Endodermal cell (in vitro differentiated cells): Measurements from ENCODE around the gene TMEM240. TPM values are rescaled to one million over a fixed set of nuclear protein-coding genes. Genes with fewer than 3 reads are reported as not detected.
"Not testable (repeated sequence)": the region's sequence is repeated elsewhere in the genome, so short reads cannot be mapped to it uniquely, and the experiment has no call there.

ENCODE experiments used
- DNase-seq: peaks from one replicate; pipeline ENCODE4 v3.0.0-alpha.2; 2017
- H3K27ac ChIP-seq: 2 replicates; pipeline ENCODE4 v1.5.1; 2013; ENCODE audit warnings: mild to moderate bottlenecking, low read depth, low read length, moderate library complexity
- H3K27me3 ChIP-seq: 2 replicates; pipeline ENCODE4 v1.6.1; 2013; ENCODE audit warnings: mild to moderate bottlenecking, low read length, moderate library complexity; ENCODE audit not compliant: insufficient read depth, control insufficient read depth, poor library complexity, severe bottlenecking
- H3K36me3 ChIP-seq: 2 replicates; pipeline ENCODE4 v1.7.0; 2013; ENCODE audit warnings: mild to moderate bottlenecking, low read length, moderate library complexity; ENCODE audit not compliant: control insufficient read depth, insufficient read depth
- H3K4me1 ChIP-seq: one replicate; pipeline ENCODE4 v1.7.0; 2013; ENCODE audit warnings: low read length; ENCODE audit not compliant: control insufficient read depth, insufficient read depth
- H3K4me3 ChIP-seq: 2 replicates; pipeline ENCODE4 v1.5.1; 2013; ENCODE audit warnings: mild to moderate bottlenecking, low read length, moderate library complexity
- H3K9ac ChIP-seq: 2 replicates; pipeline ENCODE4 v1.6.1; 2013; ENCODE audit warnings: mild to moderate bottlenecking, low read length, moderate library complexity; ENCODE audit not compliant: poor library complexity, severe bottlenecking; ENCODE audit errors: extremely low read depth
- H3K9me3 ChIP-seq: 2 replicates; pipeline ENCODE4 v1.6.1; 2013; ENCODE audit warnings: mild to moderate bottlenecking, low read length, moderate library complexity; ENCODE audit not compliant: control insufficient read depth
- H3K27ac Mint-ChIP-seq: 2 replicates; pipeline ENCODE4 v1.8.0; 2020; ENCODE audit warnings: mixed read lengths
- H3K27me3 Mint-ChIP-seq: 2 replicates; pipeline ENCODE4 v1.8.0; 2021; ENCODE audit warnings: mild to moderate bottlenecking, mixed read lengths; ENCODE audit not compliant: insufficient read depth
- H3K36me3 Mint-ChIP-seq: 2 replicates; pipeline ENCODE4 v1.8.0; 2020; ENCODE audit warnings: low read depth, mixed read lengths
- H3K4me1 Mint-ChIP-seq: 2 replicates; pipeline ENCODE4 v1.8.0; 2020; ENCODE audit warnings: mixed read lengths
- H3K4me3 Mint-ChIP-seq: 2 replicates; pipeline ENCODE4 v1.8.0; 2020; ENCODE audit warnings: mild to moderate bottlenecking, moderate library complexity, mixed read lengths
- H3K9me3 Mint-ChIP-seq: 2 replicates; pipeline ENCODE4 v1.8.0; 2020; ENCODE audit warnings: mild to moderate bottlenecking, mixed read lengths
- CTCF ChIP-seq: fragments of 200-600 bp; sonication (generic); conservative IDR thresholded peaks from 2 replicates; pipeline ENCODE4 v1.5.0; 2021; ENCODE audit warnings: antibody characterized with exemption, mild to moderate bottlenecking
- WGBS, 2 experiments: methylation state at CpG; one replicate each; pipeline versions ENCODE4 v1.1.5 to v1.1.7; 2013; ENCODE audit warnings: missing lambda C conversion rate in 2 of 2, mixed read lengths in 1 of 2; ENCODE audit not compliant: insufficient coverage in 1 of 2, insufficient read length in 1 of 2; 5-methylcytosine and 5-hydroxymethylcytosine counted together
- total RNA-seq, 2 donors: library from RNA; stranded (reverse); fragmentation: NEBNext Ultra II Directional in 1 of 2; extraction: Animal tissue kit (Norgen Biotek cat#: 25700) in 1 of 2; gene quantifications; 2 replicates in 1 of 2; 3 replicates in 1 of 2; pipeline ENCODE4 v1.2.1, GENCODE V29; 2021

The TMEM240 gene
- total RNA-seq, 2 donors from 2014 or later: 6.4 to 6.9 TPM

- Histone ChIP-seq H3K27ac (no peak overlapping the region), H3K27me3 (no peaks in the 10 kb centered on the region), H3K9me3 (peaks cover 13% of the 10 kb centered on the region), H3K4me3 (no peak overlapping the region), H3K4me1 (no peaks in the 10 kb centered on the region), H3K9ac (no peak overlapping the region), H3K36me3 (peaks cover 58% of the 10 kb centered on the region)
- DNase-seq: no peak
- H3K27ac Mint-ChIP-seq: no peak overlapping the region
- no peak overlapping the region for H3K4me3 Mint-ChIP-seq
- H3K27me3 Mint-ChIP-seq: no peaks in the 10 kb centered on the region
- H3K36me3 Mint-ChIP-seq: peaks cover 57% of the 10 kb centered on the region
- H3K4me1 Mint-ChIP-seq: no peaks in the 10 kb centered on the region
- H3K9me3 Mint-ChIP-seq: peaks cover 18% of the 10 kb centered on the region
- 96 to 97% methylated on average over 15 to 16 of the region's 16 CpGs for WGBS, 2 experiments
- no peak for TF ChIP-seq CTCF
Measured at GRCh38 chr1:1489231-1489630, 51.2 kb downstream of the TMEM240 start.

DNA sequence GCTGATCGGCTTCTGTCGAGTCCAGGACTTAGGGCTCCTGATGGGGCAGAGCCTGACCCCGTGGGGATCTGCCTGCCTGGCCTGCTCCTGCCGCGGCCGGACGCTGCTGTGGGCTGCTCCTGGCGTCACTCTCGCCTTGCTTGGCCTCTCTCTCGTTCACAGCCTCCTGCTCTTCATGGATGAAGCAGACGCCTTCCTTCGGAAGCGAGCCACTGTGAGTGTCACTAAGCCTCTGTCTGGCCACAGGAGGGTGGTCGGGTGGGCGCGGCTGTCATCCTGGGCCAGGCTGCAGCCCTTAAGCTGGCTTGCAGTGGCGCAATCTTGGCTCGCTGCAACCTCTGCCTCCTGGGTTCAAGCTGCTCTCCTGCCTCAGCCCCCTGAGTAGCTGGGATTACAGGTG lies 52.7 kb downstream of the TMEM240 start:
- H3K36me3 ChIP-seq: peaks cover 60% of the 10 kb centered on the region
- no peak overlapping the region for H3K27ac Mint-ChIP-seq

DNA sequence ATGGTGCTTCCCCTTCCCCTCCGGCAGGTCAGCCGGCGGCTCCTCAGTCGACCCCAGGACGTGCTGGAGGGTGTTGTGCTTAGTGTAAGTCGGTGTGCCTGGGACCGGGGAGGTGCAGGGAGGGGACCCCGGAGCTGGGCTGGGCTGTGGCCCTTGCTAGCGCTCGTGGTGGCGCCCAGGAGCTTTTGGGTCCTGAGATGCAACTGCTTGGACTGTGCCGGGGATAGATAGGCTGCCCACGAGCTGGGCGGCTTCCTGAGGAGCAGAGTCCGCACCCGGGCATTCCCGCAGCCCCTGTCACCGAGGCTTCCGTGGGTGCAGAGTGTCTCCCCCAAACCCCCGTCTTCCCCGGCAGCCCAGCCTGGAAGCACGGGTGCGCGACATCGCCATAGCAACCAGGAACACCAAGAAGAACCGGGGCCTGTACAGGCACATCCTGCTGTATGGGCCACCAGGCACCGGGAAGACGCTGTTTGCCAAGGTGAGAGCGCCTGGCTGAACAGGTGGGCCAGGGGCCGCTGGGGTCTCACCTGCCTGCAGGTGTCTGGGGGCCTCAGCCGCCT lies 54.6 kb downstream of the TMEM240 start:
- not testable (repeated sequence) for H3K27ac Mint-ChIP-seq, H3K27me3 Mint-ChIP-seq, H3K4me3 Mint-ChIP-seq, H3K9me3 ChIP-seq, H3K4me1 ChIP-seq, H3K9ac ChIP-seq, H3K27ac ChIP-seq, H3K4me1 Mint-ChIP-seq, DNase-seq, H3K4me3 ChIP-seq, H3K27me3 ChIP-seq, H3K9me3 Mint-ChIP-seq
- H3K36me3 ChIP-seq: peaks cover 47% of the 10 kb centered on the region
- peaks cover 42% of the 10 kb centered on the region for H3K36me3 Mint-ChIP-seq
- 96 to 98% methylated on average over 18 to 26 of the region's 31 CpGs for WGBS, 2 experiments

More for the DNA sequence above, 52.7 kb downstream of the TMEM240 start:
- Histone ChIP-seq H3K9me3 (peaks cover 13% of the 10 kb centered on the region), H3K27ac (no peak overlapping the region), H3K9ac (no peak overlapping the region), H3K4me1 (no peaks in the 10 kb centered on the region), H3K27me3 (no peaks in the 10 kb centered on the region), H3K4me3 (no peak overlapping the region)
- H3K4me1 Mint-ChIP-seq: no peaks in the 10 kb centered on the region
- peaks cover 48% of the 10 kb centered on the region for H3K36me3 Mint-ChIP-seq
- WGBS, 2 experiments: 96 to 97% methylated on average over 14 to 18 of the region's 18 CpGs
- H3K9me3 Mint-ChIP-seq: peaks cover 13% of the 10 kb centered on the region
- no peak for DNase-seq
- no peak for TF ChIP-seq CTCF
- no peaks in the 10 kb centered on the region for H3K27me3 Mint-ChIP-seq
- no peak overlapping the region for H3K4me3 Mint-ChIP-seq

GRCh38 chr1:1484976-1485750 lies 55.3 kb downstream of the TMEM240 start:
- not testable (repeated sequence) for H3K9me3 Mint-ChIP-seq, H3K4me1 Mint-ChIP-seq, H3K9ac ChIP-seq, H3K9me3 ChIP-seq, H3K27me3 ChIP-seq, H3K27ac ChIP-seq, H3K4me1 ChIP-seq, H3K27ac Mint-ChIP-seq, H3K4me3 Mint-ChIP-seq, H3K27me3 Mint-ChIP-seq, DNase-seq, H3K4me3 ChIP-seq
- 96 to 98% methylated on average over 22 to 37 of the region's 46 CpGs for WGBS, 2 experiments
- peaks cover 41% of the 10 kb centered on the region for H3K36me3 ChIP-seq
- peaks cover 38% of the 10 kb centered on the region for H3K36me3 Mint-ChIP-seq
